Retinal pigment epithelial cell (primary cell): ENCODE results near the gene ANKS1A.

ENCODE experiments used
- DNase-seq: peaks from one replicate; pipeline ENCODE4 v3.0.0-alpha.2; 2010; ENCODE audit warnings: low read depth
- H3K4me3 ChIP-seq: 2 replicates; pipeline ENCODE4 v1.5.1; 2011; ENCODE audit warnings: mild to moderate bottlenecking, low read length, control low read depth, moderate library complexity
- TF ChIP-seq, protein P1 (sequence below): conservative IDR thresholded peaks from 2 replicates; pipeline ENCODE4 v1.5.1; 2011; ENCODE audit warnings: low read depth, low read length, control low read depth, inconsistent platforms

The ANKS1A gene

GRCh38 chr6:35081426-35081851, 192.4 kb downstream of the ANKS1A start:
- no peak overlapping the region for H3K4me3 ChIP-seq
- TF ChIP-seq, protein P1, sequence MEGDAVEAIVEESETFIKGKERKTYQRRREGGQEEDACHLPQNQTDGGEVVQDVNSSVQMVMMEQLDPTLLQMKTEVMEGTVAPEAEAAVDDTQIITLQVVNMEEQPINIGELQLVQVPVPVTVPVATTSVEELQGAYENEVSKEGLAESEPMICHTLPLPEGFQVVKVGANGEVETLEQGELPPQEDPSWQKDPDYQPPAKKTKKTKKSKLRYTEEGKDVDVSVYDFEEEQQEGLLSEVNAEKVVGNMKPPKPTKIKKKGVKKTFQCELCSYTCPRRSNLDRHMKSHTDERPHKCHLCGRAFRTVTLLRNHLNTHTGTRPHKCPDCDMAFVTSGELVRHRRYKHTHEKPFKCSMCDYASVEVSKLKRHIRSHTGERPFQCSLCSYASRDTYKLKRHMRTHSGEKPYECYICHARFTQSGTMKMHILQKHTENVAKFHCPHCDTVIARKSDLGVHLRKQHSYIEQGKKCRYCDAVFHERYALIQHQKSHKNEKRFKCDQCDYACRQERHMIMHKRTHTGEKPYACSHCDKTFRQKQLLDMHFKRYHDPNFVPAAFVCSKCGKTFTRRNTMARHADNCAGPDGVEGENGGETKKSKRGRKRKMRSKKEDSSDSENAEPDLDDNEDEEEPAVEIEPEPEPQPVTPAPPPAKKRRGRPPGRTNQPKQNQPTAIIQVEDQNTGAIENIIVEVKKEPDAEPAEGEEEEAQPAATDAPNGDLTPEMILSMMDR, result no peak
- DNase-seq, result no peak

GRCh38 chr6:35082046-35082732, 193.1 kb downstream of the ANKS1A start:
- no peak overlapping the region for H3K4me3 ChIP-seq
- no peak for DNase-seq
- TF ChIP-seq, protein P1, result no peak

- H3K4me3 ChIP-seq, result no peak overlapping the region
- TF ChIP-seq, protein P1, result no peak
- DNase-seq, result no peak
Observed at GRCh38 chr6:35082733-35083403, 193.8 kb downstream of the ANKS1A start.

DNA sequence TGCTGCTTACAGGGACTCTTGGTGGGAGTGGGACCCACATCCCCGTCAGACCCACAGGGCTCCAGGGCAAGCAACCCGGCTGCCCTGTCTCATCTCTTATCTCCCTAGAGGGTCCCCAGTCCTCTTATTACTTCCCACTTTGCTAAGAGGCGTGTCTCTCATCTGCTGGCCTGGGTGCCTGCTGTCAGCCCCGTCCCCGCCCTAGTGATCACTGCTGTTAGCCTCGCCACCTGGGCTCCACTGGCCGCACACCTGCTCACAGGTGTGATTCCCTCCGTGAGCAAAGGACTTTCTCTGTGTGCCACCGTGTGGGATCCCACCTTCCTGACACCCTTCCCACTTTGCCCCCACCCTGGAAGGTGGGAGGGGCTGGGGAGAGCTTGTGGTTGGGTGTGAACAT, 194.5 kb downstream of the ANKS1A start:
- DNase-seq, result no peak
- no peak overlapping the region for H3K4me3 ChIP-seq
- TF ChIP-seq, protein P1, result no peak

GRCh38 chr6:35084041-35084491, 195.0 kb downstream of the ANKS1A start:
- TF ChIP-seq, protein P1, result no peak
- H3K4me3 ChIP-seq, result no peak overlapping the region
- DNase-seq, result no peak

DNA sequence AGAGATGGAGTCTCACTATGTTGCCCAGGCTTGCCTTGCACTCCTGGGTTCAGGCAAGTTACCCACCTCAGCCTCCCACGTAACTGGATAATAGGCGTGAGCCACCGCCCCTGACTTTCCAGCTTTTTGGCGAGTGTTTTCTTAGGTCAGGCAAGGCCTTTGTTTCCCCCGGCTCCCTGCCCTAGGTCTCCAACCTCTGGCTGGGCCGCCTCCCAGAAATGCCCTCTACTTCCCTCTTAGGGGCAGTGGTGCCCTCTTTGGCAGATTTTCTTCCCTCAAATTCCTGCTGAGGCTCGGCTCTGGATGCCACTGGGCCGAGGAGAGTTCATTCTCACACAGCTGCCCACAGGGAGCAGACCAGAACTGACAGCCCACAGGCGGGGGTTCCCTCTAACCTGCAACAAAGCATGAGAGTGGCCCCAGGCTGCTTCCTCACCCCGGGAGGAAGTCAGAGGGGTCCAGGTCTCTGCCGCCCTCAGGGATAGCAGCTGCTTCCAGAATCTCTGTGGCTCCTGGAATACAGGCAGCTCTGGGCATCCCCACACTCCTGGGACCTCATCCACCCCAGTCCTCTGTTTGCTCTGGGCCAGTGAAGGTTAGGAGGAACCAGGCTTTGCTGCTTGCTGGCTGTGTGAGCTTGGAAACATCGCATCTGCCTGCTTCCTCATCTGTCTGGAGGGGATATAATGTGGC, 195.6 kb downstream of the ANKS1A start:
- no peak for DNase-seq

More for the DNA sequence above, 195.6 kb downstream of the ANKS1A start:
- TF ChIP-seq, protein P1, result no peak
- H3K4me3 ChIP-seq, result no peak overlapping the region
